AG04450 (cell line): ENCODE measurements around the gene IRX6. TPM values are rescaled to one million over a fixed set of nuclear protein-coding genes. Genes with fewer than 3 reads are reported as not detected.

ENCODE experiments used
- CTCF ChIA-PET: fragments of 300-600, 350-600 bp; formaldehyde crosslinking; extraction: SDS; loops from one replicate; lab custom pipeline; 2022; ENCODE audit warnings: antibody characterized with exemption, inconsistent platforms; lab: Charles Lee
- POLR2A ChIA-PET: fragments of 350-600 bp; formaldehyde crosslinking; extraction: SDS; loops from one replicate; lab custom pipeline; 2021; ENCODE audit warnings: antibody characterized with exemption, inconsistent platforms; lab: Yijun Ruan, JAX
- DNase-seq: peaks from one replicate; pipeline ENCODE4 v3.0.0-alpha.2; 2011; ENCODE audit warnings: low read depth, low spot score
- H3K27ac ChIP-seq: one replicate; pipeline ENCODE4 v1.5.1; 2012; ENCODE audit warnings: low read depth, low read length, control low read depth
- H3K27me3 ChIP-seq: one replicate; pipeline ENCODE4 v1.6.0; 2012; ENCODE audit warnings: low read length; ENCODE audit not compliant: control insufficient read depth, insufficient read depth
- H3K4me3 ChIP-seq: 2 replicates; pipeline ENCODE4 v1.5.1; 2011; ENCODE audit warnings: mild to moderate bottlenecking, low read depth, low read length, control low read depth
- H3K9me3 ChIP-seq: 2 replicates; pipeline ENCODE4 v1.5.1; 2012; ENCODE audit warnings: low read length; ENCODE audit not compliant: control insufficient read depth, insufficient read depth
- polyA plus RNA-seq: library from polyadenylated mRNA; depleted of rRNA; stranded (reverse); fragments of >200 nt; gene quantifications from 2 replicates; pipeline ENCODE4 v1.2.3, GENCODE V29; 2011
- TF ChIP-seq, protein P1 (sequence below): IDR thresholded peaks from 2 replicates; pipeline ENCODE4 v1.5.1; 2011; ENCODE audit warnings: low read depth, low read length, control low read depth, inconsistent platforms

IRX6 gene
- polyA plus RNA-seq, 1 experiment: not detected

- CTCF ChIA-PET: no interaction called here
- Histone ChIP-seq H3K9me3 (no peaks in the 10 kb centered on the region; the same call in 1 of the 2 replicates), H3K27me3 (no peaks in the 10 kb centered on the region), H3K4me3 (no peak overlapping the region), H3K27ac (no peak overlapping the region)
- TF ChIP-seq, protein P1, sequence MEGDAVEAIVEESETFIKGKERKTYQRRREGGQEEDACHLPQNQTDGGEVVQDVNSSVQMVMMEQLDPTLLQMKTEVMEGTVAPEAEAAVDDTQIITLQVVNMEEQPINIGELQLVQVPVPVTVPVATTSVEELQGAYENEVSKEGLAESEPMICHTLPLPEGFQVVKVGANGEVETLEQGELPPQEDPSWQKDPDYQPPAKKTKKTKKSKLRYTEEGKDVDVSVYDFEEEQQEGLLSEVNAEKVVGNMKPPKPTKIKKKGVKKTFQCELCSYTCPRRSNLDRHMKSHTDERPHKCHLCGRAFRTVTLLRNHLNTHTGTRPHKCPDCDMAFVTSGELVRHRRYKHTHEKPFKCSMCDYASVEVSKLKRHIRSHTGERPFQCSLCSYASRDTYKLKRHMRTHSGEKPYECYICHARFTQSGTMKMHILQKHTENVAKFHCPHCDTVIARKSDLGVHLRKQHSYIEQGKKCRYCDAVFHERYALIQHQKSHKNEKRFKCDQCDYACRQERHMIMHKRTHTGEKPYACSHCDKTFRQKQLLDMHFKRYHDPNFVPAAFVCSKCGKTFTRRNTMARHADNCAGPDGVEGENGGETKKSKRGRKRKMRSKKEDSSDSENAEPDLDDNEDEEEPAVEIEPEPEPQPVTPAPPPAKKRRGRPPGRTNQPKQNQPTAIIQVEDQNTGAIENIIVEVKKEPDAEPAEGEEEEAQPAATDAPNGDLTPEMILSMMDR: no peak
- no peak for DNase-seq
- POLR2A ChIA-PET: no interaction called here
These were observed 38.4 kb upstream of the IRX6 start for GRCh38 chr16:55285586-55285985.

DNA sequence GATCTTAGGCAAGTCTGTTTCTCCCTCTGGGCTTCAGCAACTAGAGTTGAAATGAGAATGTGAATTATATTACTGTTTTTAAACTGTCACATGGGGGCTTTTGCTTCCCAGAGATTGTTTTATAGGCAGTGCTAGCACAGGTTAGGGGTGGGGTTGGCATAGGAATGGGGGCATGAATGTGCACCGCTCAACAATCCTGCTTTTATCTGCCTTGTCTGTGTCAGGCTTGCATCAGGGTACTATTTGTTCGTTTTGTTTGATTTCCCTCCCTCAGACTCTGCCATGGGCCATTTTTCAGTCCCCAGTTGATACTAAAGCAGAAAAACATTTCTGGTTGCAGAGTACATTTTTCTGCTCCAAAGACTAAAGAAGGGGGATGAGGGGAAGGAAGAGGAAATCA is 34.6 kb upstream of the IRX6 start:
- no peak for DNase-seq
- Histone ChIP-seq H3K4me3 (no peak overlapping the region), H3K27ac (no peak overlapping the region), H3K9me3 (no peaks in the 10 kb centered on the region), H3K27me3 (no peaks in the 10 kb centered on the region)
- ChIA-PET CTCF (no interaction called here), POLR2A (no interaction called here)
- TF ChIP-seq, protein P1: no peak

GRCh38 chr16:55291847-55292246 is 32.2 kb upstream of the IRX6 start:
- H3K9me3 ChIP-seq: no peaks in the 10 kb centered on the region
- DNase-seq: no peak
- TF ChIP-seq, protein P1: no peak
- no peak overlapping the region for H3K27ac ChIP-seq
- H3K27me3 ChIP-seq: no peaks in the 10 kb centered on the region
- ChIA-PET POLR2A (no interaction called here), CTCF (no interaction called here)
- no peak overlapping the region for H3K4me3 ChIP-seq

DNA sequence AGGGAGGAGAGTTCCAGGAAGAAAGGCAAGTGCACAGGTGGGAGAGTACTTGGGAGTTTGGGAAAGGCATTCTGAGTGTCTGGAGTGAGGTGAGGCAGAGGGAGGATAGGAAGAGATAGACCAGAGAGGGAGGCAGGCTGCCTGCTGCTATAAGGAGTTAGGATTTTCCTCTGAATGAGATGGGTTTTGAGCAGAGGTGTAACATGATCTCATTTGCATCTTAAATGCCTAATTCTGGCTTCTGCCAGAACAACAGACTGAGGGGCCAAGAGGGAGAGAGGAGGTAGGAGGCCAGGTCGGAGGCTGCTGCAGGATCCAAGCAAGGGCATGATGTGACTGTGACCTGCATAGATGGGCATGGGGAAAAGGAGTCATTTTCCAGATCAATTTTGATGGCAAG is 31.5 kb upstream of the IRX6 start:
- CTCF ChIA-PET: no interaction called here
- Histone ChIP-seq H3K9me3 (no peaks in the 10 kb centered on the region), H3K27me3 (no peaks in the 10 kb centered on the region), H3K27ac (no peak overlapping the region), H3K4me3 (no peak overlapping the region)
- no peak for DNase-seq
- POLR2A ChIA-PET: no interaction called here
- TF ChIP-seq, protein P1: no peak

DNA sequence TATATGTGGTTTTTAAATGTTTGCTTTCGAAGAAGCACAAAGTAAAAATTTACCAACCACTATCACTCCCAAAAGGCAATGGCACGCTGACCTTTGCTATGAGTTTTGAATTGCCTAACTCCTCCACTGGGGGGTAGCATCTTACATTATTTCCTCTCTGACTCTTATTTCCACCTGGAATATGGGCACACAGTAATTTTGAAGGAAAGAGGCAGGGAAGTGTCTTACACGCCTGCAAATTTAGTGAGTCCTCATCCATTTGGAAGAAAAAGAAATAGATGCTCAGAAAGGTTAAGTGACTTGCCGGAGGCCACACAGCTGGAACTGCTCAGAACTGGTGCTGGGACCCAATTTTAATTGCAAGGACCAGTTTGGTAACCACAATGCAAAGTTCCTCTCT is 29.9 kb upstream of the IRX6 start:
- H3K9me3 ChIP-seq: no peaks in the 10 kb centered on the region
- ChIA-PET POLR2A (no interaction called here), CTCF (no interaction called here)
- DNase-seq: no peak
- no peak overlapping the region for H3K27ac ChIP-seq
- H3K4me3 ChIP-seq: no peak overlapping the region
- TF ChIP-seq, protein P1: no peak
- no peaks in the 10 kb centered on the region for H3K27me3 ChIP-seq
